ENCODE measurements around the gene GNPDA1. TPM values are rescaled to one million over a fixed set of nuclear protein-coding genes. Genes with fewer than 3 reads are reported as not detected.

Gene GNPDA1
- polyA plus RNA-seq, 4 donors = 20.6 to 123 (median 31.0) TPM

DNA sequence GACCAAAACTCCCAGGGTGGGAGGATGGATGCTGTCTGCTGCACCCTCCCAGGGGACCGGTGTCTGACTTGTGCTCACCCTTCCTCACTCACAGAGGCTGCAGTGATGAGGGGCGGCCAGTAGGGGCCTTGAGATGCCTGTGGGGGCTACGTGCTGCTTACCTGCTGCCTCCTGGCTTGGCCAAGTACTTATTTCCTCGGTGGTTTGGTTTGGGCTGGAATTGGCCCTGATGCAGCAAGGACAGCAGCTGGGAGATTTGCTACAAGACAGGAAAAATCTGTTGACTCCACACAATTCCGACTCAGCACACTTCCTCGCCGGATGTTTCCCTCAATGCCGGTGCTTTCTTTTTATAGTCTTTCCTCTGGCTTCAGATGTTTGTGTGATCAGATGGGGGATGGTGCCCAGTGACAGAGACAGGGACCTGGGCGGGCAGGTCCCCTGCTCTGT is 61.5 kb downstream of the GNPDA1 start:
- no peak overlapping the region for H3K27ac ChIP-seq (ENCODE audit: low read depth in 1 of 3, low read length in 2 of 3)
- H3K27me3 ChIP-seq (ENCODE audit: control insufficient read depth in 3 of 3, insufficient read depth in 3 of 3, low read length in 3 of 3) = no peaks in the 10 kb centered on the region
- peaks cover 0 to 17% (median 0%) of the 10 kb centered on the region in 3 donors for H3K36me3 ChIP-seq (ENCODE audit: control insufficient read depth in 3 of 3, insufficient read depth in 2 of 3, low read depth in 1 of 3, low read length in 3 of 3)
- DNase-seq (no peak), FAIRE-seq (no peak)
- WGBS, 3 donors = 41 to 68% (median 56%) methylated on average over 9 of the region's 9 CpGs
- no peak overlapping the region for H3K4me3 ChIP-seq (ENCODE audit: low read depth in 1 of 3, low read length in 3 of 3)
- no peaks in the 10 kb centered on the region for H3K9me3 ChIP-seq (ENCODE audit: control insufficient read depth in 2 of 2, insufficient read depth in 1 of 2, low read depth in 1 of 2, low read length in 1 of 2)
- peaks cover 0 to 2% (median 0%) of the 10 kb centered on the region in 3 donors for H3K4me1 ChIP-seq (ENCODE audit: control insufficient read depth in 3 of 3, insufficient read depth in 2 of 3, low read depth in 1 of 3, low read length in 2 of 3)

Other genes with a start within 250 kb of the GNPDA1 start
- 10 to 100 TPM; 15.7 to 43.9 (median 24.8) TPM for gene PCDH1, start 134.6 kb downstream of the GNPDA1 start, polyA plus RNA-seq
- gene DELE1, start 89.2 kb downstream of the GNPDA1 start, polyA plus RNA-seq = 100 to 1,000 TPM in 1 of 4 donors, 10 to 100 TPM in 3; 32.2 to 120 (median 44.4) TPM
- 1 to 10 TPM in 2 of 4 donors, under 1 TPM in 1, not detected in 1; under 0.01 to 5.1 (median 2.6) TPM for gene PCDH12, start 54.8 kb downstream of the GNPDA1 start, polyA plus RNA-seq
- 10 to 100 TPM; 26.2 to 52.6 (median 33.9) TPM for gene RNF14, start 43.9 kb downstream of the GNPDA1 start, polyA plus RNA-seq
- gene NDFIP1, start 95.8 kb upstream of the GNPDA1 start, polyA plus RNA-seq = 10 to 100 TPM; 28.9 to 63.4 (median 37.6) TPM

All from small intestine (tissue), 7 donors.